ENCODE measurements around the gene MKX.

MKX gene

GRCh38 chr10:27742195-27743011, 3.2 kb downstream of the MKX start:
- no peak for DNase-seq

DNA sequence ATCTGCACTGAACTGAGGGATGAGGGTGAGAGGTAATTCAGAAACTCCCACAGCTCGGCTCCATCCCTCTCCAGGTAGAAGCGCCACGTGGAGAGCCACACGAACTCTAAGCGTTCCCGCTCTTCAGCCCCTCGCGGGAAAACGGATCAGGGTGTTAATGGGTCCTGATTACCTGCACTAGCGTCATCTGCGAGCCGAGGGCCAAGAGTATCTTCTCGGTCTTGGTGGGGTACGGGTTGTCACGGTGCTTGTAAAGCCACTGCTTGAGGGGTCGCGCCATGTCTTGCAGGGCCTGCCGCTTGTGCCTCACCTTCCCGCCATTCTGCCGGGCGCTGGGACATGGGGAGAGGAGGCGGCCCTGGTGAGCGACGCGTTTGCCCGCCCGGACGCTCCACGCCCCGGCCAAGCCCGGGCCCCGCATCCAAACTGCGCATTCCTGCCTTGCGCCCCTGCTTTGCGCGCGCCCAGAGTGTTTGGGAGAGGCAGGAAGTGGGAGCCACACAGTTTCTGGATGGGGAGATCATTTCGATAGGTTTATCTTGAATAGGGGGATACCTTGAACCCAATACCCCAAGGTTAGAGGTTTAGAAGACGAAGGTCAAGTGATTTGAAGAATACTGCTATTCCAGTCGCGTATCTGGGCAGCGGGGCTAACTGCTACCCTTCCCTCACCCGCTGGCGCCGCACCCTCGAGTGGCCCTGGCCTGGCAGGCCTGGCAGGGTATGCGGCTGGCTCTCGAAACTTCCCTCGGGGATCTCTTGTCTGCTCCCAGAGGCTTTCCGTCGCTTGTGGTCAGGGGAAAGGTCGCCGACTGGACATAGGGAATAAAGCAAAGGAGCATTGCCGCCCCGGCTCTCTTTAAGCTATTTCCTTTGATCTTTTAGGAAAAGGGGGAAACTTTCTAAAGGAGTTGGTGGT, 4.2 kb downstream of the MKX start:
- DNase-seq, result no peak

DNA sequence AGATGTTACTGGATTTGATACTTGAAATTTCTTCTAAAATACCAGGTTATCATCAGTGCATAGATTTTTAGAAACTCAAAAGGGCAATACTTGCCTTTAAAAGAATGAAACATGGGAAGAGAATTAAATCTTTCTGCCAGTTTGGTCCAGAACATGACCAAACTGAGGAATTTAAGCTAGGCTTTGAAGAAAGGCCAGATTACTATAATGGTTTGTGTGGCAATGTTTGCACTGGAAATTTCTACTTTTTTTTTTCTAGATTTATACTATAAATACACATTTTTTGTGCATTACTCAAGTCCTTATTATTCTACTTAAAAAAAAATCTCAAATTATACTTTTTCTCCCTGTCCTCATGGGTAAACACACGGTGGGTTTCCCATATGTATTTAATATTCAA, 9.2 kb downstream of the MKX start:
- no peak for DNase-seq

DNA sequence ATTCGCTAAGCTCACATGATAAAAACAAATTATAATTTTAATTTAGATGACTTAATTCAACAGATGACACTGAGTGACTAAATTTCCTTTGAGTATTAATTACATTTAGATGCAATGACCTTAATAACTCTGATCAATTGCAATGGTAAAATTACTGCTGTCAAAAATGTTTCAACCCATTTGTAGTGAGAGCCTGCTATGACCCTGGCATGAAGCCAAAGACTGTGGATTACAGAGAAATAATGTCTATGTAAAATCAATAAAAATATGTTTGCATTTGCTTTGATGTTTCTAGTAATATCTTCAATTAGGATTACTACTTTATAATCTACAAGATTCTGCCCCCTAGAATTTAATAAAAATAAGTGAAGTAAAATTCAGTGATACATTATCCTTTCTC, 15.6 kb downstream of the MKX start:
- DNase-seq, result no peak

DNA sequence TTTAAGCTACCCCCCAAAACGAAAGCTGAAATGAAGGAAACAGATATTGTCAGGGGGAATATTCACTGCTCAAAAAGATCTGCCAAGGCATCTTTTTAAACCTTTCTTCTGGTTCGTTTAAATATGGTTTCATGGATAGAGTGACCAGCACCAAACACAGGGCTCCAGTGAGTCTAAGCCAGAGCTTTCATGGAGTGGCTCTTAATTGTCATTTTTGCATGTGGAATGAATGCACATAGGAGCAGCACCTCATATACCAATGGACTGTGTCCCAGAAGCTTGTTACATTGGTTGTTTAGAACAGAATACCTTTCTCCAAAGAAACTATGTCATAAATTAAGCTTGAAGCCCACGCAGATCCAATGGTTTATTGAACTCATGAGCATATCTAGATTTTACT, 17.3 kb downstream of the MKX start:
- DNase-seq, result no peak

DNA sequence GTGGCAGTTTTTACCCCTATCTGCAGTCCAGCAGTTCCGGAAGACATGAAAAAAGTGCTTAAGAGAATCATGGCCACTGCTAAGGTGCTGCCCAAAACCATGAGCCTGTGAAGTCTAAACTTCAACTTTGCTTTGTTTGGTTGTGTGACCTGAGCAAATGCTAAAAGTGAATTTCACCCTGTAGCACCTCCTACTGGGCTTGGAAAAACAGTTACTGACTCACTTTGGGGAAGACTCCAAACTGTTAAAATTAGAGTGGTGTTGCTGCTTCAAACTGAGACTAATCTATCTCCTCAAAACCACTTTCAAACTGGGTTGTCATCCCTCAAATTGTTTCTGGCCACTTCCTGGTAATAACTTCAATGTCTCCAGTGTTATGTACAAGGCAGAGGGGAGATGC, 21.3 kb downstream of the MKX start:
- DNase-seq, result no peak

DNA sequence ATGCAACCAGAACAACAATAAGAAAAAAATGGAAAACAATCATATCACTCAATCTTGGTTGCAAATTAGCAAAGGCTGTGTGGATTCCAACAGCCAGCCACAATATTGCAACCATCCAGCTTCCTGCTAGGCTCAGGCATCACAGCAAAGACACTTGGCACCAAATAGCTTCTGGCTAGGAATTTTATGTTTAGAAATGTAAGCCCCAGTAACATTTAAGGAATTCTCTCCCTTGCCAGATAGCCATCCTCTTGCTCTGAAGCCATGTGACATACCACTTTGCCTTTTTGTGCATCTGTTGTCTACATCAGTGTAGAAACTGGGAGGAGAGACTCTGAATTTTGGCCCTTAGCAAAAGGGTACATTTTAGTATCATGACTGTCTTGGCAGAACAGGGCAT, 22.2 kb downstream of the MKX start:
- no peak for DNase-seq

DNA sequence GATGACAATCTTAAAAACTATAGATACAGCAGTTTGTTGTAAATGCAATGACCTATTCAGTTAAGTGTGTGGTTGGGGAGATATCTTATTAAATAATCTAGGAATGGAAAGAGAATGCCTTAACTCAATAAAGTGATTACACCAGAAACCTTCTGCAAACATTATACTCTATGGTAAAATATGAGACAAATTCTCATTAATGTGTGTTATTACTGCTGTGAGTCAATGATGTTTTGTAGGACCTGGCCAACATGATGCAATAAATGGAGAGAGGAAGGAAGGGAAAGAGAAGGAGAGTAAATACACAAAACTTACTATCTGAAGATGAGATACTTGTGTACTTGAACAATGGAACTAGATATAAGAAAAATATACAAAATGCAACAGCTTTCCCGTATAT, 25.1 kb downstream of the MKX start:
- DNase-seq, result no peak

GRCh38 chr10:27719052-27719451, 26.6 kb downstream of the MKX start:
- DNase-seq, result no peak

GRCh38 chr10:27717861-27718260, 27.8 kb downstream of the MKX start:
- no peak for DNase-seq

- no peak for DNase-seq
These were observed 28.4 kb downstream of the MKX start for GRCh38 chr10:27717224-27717623.

- no peak for DNase-seq
These were observed 29.1 kb downstream of the MKX start for GRCh38 chr10:27716521-27716920.

DNA sequence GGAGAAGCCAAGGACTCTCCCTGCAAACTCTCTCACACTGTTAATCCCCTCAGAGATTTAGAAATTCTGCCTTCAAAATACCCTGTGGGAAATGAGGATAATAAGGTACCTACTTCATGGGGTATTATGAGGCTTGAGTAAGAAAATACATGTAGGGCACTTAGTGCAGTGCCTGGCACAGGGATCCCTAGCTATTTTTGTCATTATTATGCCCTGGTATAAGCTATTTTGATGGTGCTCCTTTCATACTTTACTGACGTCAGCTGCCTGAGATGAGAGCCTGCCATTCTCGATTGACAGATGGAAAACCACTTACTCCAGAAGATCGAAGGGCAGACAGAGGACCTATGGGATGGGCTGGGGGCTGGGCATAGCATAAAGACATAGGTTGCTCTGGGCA, 30.1 kb downstream of the MKX start:
- no peak for DNase-seq

DNA sequence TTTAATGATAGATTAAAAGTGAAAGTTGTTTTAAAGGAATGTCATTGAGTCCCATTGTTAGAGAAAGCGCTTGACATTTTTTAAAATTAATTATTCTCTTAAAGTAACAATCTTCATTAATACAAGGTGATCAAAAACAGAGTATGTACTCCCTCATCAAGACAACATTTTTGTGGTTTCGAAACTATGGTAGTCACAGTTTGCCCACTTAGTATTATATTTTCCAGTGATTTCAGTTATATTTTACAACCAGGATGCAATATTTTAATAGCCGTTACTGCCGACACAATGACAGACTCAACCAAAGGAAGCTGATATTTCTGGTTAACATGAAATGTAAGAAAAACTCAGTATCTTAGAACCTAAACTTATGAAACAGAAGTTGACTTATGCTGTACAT, 31.3 kb downstream of the MKX start:
- no peak for DNase-seq

DNA sequence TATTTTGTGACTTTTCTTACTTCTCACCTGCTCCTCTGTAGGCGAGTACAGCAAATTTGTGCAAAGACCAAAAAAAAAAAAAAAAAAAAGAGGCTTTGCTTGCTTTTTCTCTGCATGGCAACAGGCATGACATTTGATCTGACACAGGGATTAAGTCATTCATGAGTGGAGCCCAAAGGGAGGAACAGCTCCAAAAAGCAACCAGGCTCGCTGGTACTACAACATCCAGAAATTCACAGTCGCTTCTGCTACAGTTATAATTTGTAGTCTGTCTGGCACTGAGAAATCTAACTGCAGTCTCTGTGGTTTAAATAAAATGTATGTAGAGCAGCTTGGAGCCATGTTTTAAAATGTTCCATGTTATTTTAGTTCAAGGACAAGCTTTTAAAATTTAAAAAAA, 31.7 kb downstream of the MKX start:
- DNase-seq, result no peak

DNA sequence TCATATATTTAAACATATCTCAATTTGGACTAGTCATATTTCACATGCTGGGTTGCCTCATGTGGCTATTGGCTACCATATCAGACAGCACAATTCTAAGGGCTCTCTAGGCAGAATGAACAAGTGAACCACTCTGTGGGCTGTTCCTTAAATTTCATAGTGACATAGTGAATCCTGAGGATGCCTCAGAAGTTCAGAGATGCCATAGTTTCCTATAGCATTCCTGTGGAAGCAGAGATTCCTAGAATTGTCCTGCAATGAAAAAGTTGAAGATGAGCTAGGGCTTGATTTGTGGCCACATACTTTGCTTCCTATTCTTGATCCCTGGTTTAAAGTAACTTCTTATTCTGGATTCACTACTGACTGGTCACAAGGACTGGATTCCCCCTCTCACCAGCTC, 35.6 kb downstream of the MKX start:
- no peak for DNase-seq

GRCh38 chr10:27709304-27709703, 36.3 kb downstream of the MKX start:
- no peak for DNase-seq

GRCh38 chr10:27701938-27702537, 43.6 kb downstream of the MKX start:
- DNase-seq, result no peak

DNA sequence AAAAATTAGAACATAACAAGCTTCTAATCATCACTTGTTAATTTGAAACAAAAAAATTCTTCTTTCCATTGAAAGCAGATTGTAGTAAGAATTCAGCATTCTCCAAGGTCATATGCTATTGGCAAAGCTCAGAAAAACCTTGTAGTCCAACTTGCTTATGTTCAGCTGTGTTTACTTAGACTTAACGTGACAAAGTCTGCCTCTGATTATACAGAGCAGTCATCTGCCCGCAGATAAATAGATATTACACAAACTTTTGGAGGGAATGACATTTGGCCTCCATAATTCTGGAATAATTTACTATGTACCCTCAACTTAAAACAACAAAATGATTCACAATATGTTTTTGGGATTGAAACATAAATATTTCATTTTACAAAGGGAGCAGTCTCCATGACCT, 45.8 kb downstream of the MKX start:
- no peak for DNase-seq

- DNase-seq, result no peak
These were observed 46.7 kb downstream of the MKX start for GRCh38 chr10:27698961-27699360.

- DNase-seq, result no peak
These were observed 49.2 kb downstream of the MKX start for GRCh38 chr10:27696466-27696865.

DNA sequence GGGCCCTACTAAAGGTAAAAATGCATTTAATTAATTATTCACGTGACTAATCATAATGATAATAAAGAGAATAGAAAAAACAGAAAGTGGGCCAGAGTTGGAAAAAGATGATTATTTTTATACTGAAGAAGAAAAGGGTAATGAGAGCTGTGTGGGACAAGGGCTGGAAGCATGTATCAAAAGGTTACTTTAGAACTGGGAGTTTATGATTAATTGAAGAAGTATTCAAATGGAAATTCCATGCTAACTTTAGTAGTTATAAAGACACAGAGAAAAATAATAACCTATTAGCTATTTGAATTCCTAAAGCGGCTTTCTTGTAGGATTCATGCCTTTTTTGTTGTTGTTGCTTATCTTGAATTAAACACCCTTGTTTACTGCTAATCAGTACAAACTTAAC, 49.9 kb downstream of the MKX start:
- no peak for DNase-seq

DNA sequence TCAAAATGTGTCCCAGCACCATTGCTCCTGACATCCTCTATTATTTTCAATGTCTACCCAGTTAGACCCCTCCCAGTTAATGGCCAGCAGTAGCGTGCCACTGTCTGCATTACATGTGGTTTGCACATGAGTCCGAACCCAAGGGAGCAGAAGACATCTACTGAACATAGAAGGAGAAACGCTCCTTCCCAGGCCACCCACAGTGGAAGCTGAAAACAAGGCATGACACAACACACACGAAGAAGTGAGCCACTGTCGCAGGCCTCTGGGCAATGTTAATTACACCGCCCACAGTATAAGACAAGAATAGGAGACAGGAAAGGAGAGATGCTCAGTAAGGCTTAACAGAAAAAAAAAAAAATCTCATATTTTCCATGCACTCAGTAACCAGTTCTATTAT, 50.5 kb downstream of the MKX start:
- no peak for DNase-seq

GRCh38 chr10:27692663-27693062, 53.0 kb downstream of the MKX start:
- DNase-seq, result no peak

All from NCI-H1694 (cell line).